Large intestine (tissue), 3 donors: Measurements from ENCODE around the gene SPRED3. TPM values are rescaled to one million over a fixed set of nuclear protein-coding genes. Genes with fewer than 3 reads are reported as not detected.

ENCODE experiments used
- DNase-seq, 2 donors: peaks; one replicate each; pipeline versions ENCODE4 v3.0.0 to v3.0.0-alpha.2; 2013
- H3K27ac ChIP-seq: one replicate; pipeline ENCODE4 v1.5.1; 2013; ENCODE audit warnings: low read length
- H3K27me3 ChIP-seq: 2 replicates; pipeline ENCODE4 v1.6.1; 2013; ENCODE audit warnings: low read length; ENCODE audit not compliant: control insufficient read depth, insufficient read depth
- H3K36me3 ChIP-seq: 2 replicates; pipeline ENCODE4 v1.6.1; 2013; ENCODE audit warnings: low read length; ENCODE audit not compliant: control insufficient read depth, insufficient read depth
- H3K4me1 ChIP-seq: one replicate; pipeline ENCODE4 v1.6.1; 2013; ENCODE audit warnings: low read length; ENCODE audit not compliant: control insufficient read depth, insufficient read depth
- H3K4me3 ChIP-seq: one replicate; pipeline ENCODE4 v1.5.1; 2013; ENCODE audit warnings: low read length
- H3K9me3 ChIP-seq: one replicate; pipeline ENCODE4 v1.6.1; 2013; ENCODE audit warnings: mild to moderate bottlenecking, low read depth, low read length, moderate library complexity; ENCODE audit not compliant: control insufficient read depth
- WGBS: methylation state at CpG from one replicate; pipeline ENCODE4 v1.1.5; 2013; ENCODE audit warnings: low lambda C conversion rate; ENCODE audit not compliant: insufficient coverage; 5-methylcytosine and 5-hydroxymethylcytosine counted together
- polyA plus RNA-seq: library from polyadenylated mRNA; unstranded; fragments of 120-200 nt; gene quantifications from one replicate; pipeline ENCODE4 v1.2.1, GENCODE V29; 2013

Gene SPRED3
- polyA plus RNA-seq, 1 donor, result 3.9 TPM

DNA sequence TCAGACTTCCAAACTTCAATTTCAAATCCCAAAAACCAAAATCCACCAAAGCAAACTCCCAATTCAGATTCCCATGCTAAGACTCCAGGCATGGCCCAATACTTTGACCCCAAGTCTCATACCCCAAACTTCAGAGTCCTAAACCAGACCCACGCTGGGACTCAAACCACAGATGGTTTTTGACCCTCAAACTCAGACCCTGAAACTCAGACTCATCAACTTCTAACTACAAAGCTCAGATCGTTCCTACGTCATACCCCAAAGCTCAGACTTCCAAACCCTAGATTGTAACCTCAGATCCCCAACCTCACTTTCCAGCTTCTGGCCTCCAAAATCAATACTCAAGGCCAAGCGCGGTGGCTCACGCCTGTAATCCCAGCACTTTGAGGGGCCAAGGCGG, 56.9 kb downstream of the SPRED3 start:
- H3K27me3 ChIP-seq, result no peaks in the 10 kb centered on the region
- no CpG with 5 or more reads among the region's 7 CpGs for WGBS
- H3K9me3 ChIP-seq, result no peaks in the 10 kb centered on the region
- H3K4me1 ChIP-seq, result no peaks in the 10 kb centered on the region
- DNase-seq, result no peak
- H3K27ac ChIP-seq, result no peak overlapping the region
- no peaks in the 10 kb centered on the region for H3K36me3 ChIP-seq
- no peak overlapping the region for H3K4me3 ChIP-seq

DNA sequence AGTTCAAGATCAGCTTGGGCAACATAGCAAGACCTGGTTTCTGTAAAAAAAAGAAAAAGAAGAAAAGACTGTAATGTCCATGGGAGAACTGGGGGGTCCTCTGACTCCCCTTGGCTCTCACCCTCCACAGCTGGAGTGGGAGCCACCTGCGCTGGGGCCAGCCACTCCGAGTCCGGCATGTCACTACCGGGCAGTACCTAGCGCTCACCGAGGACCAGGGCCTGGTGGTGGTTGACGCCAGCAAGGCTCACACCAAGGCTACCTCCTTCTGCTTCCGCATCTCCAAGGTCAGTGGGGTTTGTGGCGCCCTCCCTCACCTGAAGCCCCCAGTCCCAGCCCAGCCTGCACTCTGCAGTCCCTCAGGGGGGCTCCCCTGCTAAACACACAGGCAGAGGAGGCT, 59.7 kb downstream of the SPRED3 start:
- peaks cover 4% of the 10 kb centered on the region for H3K9me3 ChIP-seq
- no peak for DNase-seq
- H3K27me3 ChIP-seq, result no peaks in the 10 kb centered on the region
- no peak overlapping the region for H3K4me3 ChIP-seq
- no peak overlapping the region for H3K27ac ChIP-seq
- no CpG with 5 or more reads among the region's 9 CpGs for WGBS
- H3K4me1 ChIP-seq, result no peaks in the 10 kb centered on the region
- no peaks in the 10 kb centered on the region for H3K36me3 ChIP-seq

Other genes starting within 250 kb of the SPRED3 start
- gene DPF1, start 164.5 kb upstream of the SPRED3 start, polyA plus RNA-seq, result 1.8 TPM
- gene PPP1R14A, start 132.3 kb upstream of the SPRED3 start, polyA plus RNA-seq, result 31.2 TPM
- gene SPINT2, start 124.1 kb upstream of the SPRED3 start, polyA plus RNA-seq, result 390 TPM
- 387 TPM for gene C19orf33, start 84.4 kb upstream of the SPRED3 start, polyA plus RNA-seq
- 22.0 TPM for gene YIF1B, start 72.8 kb upstream of the SPRED3 start, polyA plus RNA-seq
- gene KCNK6, start 68.9 kb upstream of the SPRED3 start, polyA plus RNA-seq, result 4.7 TPM
- gene CATSPERG, start 52.9 kb upstream of the SPRED3 start, polyA plus RNA-seq, result 13.4 TPM
- gene PSMD8, start 14.1 kb upstream of the SPRED3 start, polyA plus RNA-seq, result 138 TPM
- 4.4 TPM for gene GGN, start 663 bp upstream of the SPRED3 start, polyA plus RNA-seq
- 26.9 TPM for gene FAM98C, start 14.4 kb downstream of the SPRED3 start, polyA plus RNA-seq
- 1.5 TPM for gene RASGRP4, start 37.5 kb downstream of the SPRED3 start, polyA plus RNA-seq
- gene RYR1, start 45.0 kb downstream of the SPRED3 start, polyA plus RNA-seq, result 2.9 TPM
- 3.7 TPM for gene MAP4K1, start 229.3 kb downstream of the SPRED3 start, polyA plus RNA-seq
- gene EIF3K, start 230.5 kb downstream of the SPRED3 start, polyA plus RNA-seq, result 290 TPM